ENCODE measurements around the gene MYLK2.

GRCh38 chr20:31875671-31876070, 56.5 kb downstream of the MYLK2 start:
- TF ChIP-seq EP300 (IDR thresholded peaks at IDR 0.05; ENCODE audit: borderline replicate concordance) (no peak), CREB1 (IDR thresholded peaks at IDR 0.05; ENCODE audit: low read depth) (no peak), REST (IDR thresholded peaks at IDR 0.05; ENCODE audit: low read depth) (no peak), TAF1 (IDR thresholded peaks at IDR 0.05; ENCODE audit: low read depth) (no peak), NFIC (IDR thresholded peaks at IDR 0.05) (no peak), YY1 (IDR thresholded peaks at IDR 0.05; ENCODE audit: low read depth) (no peak), MAX (IDR thresholded peaks at IDR 0.05) (no peak), RAD21 (IDR thresholded peaks at IDR 0.05; ENCODE audit: low read depth) (no peak), CEBPB (IDR thresholded peaks at IDR 0.05) (no peak)

Measured in Ishikawa (cell line).